Aorta (tissue), 5 donors: Measurements from ENCODE around the gene ABHD12. TPM values are rescaled to one million over a fixed set of nuclear protein-coding genes. Genes with fewer than 3 reads are reported as not detected.

ENCODE experiments used
- ATAC-seq: fragments of 200-7000 bp; cut with Tn5 transposase; one replicate; pipeline ENCODE4 v1.9.1; 2022; ENCODE audit warnings: moderate library complexity; ENCODE audit not compliant: low FRiP score
- DNase-seq, 2 donors: peaks; one replicate each; pipeline ENCODE4 v3.0.0-alpha.2; 2020
- H3K27ac ChIP-seq, 2 donors: one replicate each; pipeline ENCODE4 v1.5.1; 2013; ENCODE audit warnings: low read length in 2 of 2, mild to moderate bottlenecking in 2 of 2, moderate library complexity in 2 of 2, control low read depth in 1 of 2, inconsistent platforms in 1 of 2, low read depth in 1 of 2
- H3K27me3 ChIP-seq, 2 donors: one replicate each; pipeline ENCODE4 v1.6.1; 2013; ENCODE audit warnings: control low read depth in 1 of 2, low read length in 1 of 2, mild to moderate bottlenecking in 1 of 2, moderate library complexity in 1 of 2; ENCODE audit not compliant: insufficient read depth in 2 of 2, control insufficient read depth in 1 of 2
- H3K36me3 ChIP-seq, 2 donors: one replicate each; pipeline ENCODE4 v1.6.1; 2013; ENCODE audit warnings: control low read depth in 1 of 2, low read length in 1 of 2, mild to moderate bottlenecking in 1 of 2; ENCODE audit not compliant: insufficient read depth in 2 of 2, control insufficient read depth in 1 of 2
- H3K4me1 ChIP-seq, 2 donors: one replicate each; pipeline ENCODE4 v1.6.1; 2013; ENCODE audit warnings: low read length in 2 of 2, control low read depth in 1 of 2, mild to moderate bottlenecking in 1 of 2, moderate library complexity in 1 of 2; ENCODE audit not compliant: insufficient read depth in 2 of 2, control insufficient read depth in 1 of 2
- H3K4me3 ChIP-seq, 2 donors: one replicate each; pipeline ENCODE4 v1.5.1; 2013; ENCODE audit warnings: low read length in 2 of 2, control low read depth in 1 of 2, mild to moderate bottlenecking in 1 of 2
- H3K9me3 ChIP-seq: one replicate; pipeline ENCODE4 v1.6.1; 2013; ENCODE audit warnings: mild to moderate bottlenecking, low read length; ENCODE audit not compliant: control insufficient read depth
- WGBS, 2 donors: extraction: QIAGEN DNeasy Blood & Tissue Kit; methylation state at CpG; one replicate each; pipeline ENCODE4 v1.1.7; 2013; 5-methylcytosine and 5-hydroxymethylcytosine counted together
- intact Hi-C, 2 donors: fragments of 100-400 bp; cut with DNase I; formaldehyde crosslinking; loops; one replicate each; pipeline versions ENCODE4 v1.14.2 to v1.15.0; 2022
- polyA plus RNA-seq, 2 donors: library from polyadenylated mRNA; stranded (reverse); fragments of 200-250 nt; gene quantifications; one replicate each; pipeline ENCODE4 v1.2.3, GENCODE V29; 2013
- total RNA-seq, 2 donors: library from RNA; stranded (reverse); fragmentation: NEBNext Ultra II Directional; extraction: Animal tissue kit (Norgen Biotek cat#: 25700); gene quantifications; one replicate each; pipeline ENCODE4 v1.2.1, GENCODE V29; 2021
- donor health status: healthy with polysubstance abuse.
- donor health status: Bipolar disorder and iron deficiency.
- donor health status: DM: no; HTN: no; CAD: no.
- donor health status: DM: no; HTN: no; CAD: no.
- donor health status: DM: yes; HTN: yes; CAD: no.

Gene ABHD12
- total and polyA plus RNA-seq, 4 donors: 26.2 to 32.3 (median 29.1) TPM

DNA sequence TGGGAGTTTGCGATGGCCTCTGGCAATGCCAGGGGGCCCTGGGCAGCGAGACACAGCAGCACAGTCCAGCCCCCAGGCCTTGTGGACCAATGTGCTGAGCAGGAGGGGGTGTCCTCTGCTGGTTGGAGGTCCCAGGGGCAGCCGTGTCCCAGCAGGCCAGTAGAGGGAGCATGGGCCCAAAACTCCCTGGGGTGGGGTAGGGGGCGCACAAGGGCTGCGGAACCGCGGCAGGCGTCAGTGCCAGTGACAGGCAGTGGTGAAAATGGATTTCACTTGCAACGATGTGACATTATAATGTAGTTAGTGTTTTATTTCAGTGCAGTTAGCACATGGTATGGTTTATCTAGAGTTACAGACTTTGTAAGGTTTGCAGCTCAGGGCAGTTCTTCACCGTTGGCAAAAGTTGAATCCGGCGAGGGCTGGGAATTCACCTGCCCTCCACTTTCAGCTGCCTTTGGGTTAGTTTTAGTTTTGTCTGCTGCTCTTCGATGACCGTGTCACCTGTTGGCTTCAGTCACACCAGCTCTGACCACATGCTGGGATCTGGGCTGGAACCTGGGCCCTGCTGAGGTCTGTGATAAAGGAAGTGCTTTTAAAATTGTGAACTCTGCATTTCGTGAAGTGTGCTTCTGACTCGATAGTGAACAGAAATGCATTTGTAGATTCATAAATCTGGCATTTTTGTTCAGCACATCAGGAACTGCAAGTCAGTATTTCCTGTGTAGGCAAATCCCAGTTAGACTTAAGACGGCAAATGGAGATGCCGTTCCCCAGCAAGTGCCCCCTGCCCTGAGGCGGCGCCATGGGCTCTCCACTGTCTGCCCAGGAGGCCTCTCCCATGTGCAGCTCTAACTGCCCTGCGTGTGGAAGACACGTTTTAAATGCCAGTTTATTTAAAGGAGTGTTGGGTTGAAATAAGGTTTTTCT is 95.9 kb downstream of the ABHD12 start:
- peaks cover 0 to 6% of the 10 kb centered on the region in 2 donors for H3K36me3 ChIP-seq
- no peaks in the 10 kb centered on the region for H3K4me1 ChIP-seq
- no peak overlapping the region for H3K27ac ChIP-seq
- intact Hi-C loops: loop anchor here (5.0 to 10.0 kb wide), 4 partner anchors 37 to 300 kb away; partner anchors contain the start of genes APMAP (in 1 of the 2) and ENTPD6 (in 1 of the 2)
- H3K9me3 ChIP-seq: no peaks in the 10 kb centered on the region
- DNase-seq: no peak
- H3K4me3 ChIP-seq: no peak overlapping the region
- no peaks in the 10 kb centered on the region for H3K27me3 ChIP-seq
- 39 to 41% methylated on average over 22 of the region's 22 CpGs for WGBS, 2 donors
- ATAC-seq: no peak

DNA sequence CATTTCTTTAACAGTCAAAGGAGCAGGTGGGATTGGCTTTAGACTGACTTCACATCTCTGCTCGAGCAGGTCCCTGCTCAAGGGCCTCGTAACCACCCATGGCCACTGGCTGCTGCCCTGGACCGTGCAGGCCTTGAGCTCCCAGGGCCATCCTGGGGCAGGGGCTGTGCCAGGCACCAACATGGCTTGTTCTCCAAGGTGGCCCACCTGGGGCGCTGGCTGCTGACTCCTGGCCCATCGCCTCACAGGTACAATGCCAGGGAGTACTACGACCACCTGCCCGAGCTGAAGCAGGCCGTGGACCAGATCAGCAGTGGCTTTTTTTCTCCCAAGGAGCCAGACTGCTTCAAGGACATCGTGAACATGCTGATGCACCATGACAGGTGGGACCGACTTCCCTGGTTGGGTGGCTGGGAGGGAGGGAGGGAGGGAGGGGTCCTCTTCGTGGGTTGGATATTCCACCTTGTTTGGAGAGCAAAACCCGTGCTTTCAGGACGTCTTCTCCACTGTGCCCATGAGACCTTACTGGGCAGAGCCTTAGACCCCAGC is 96.7 kb downstream of the ABHD12 start:
- intact Hi-C loops: loop anchor here (10.0 kb wide), 2 partner anchors 99 to 299 kb away; partner anchors contain the start of genes APMAP (in 1 of the 2) and ENTPD6 (in 1 of the 2)
- H3K27ac ChIP-seq: no peak overlapping the region
- H3K36me3 ChIP-seq: peaks cover 0 to 6% of the 10 kb centered on the region in 2 donors
- no peak for DNase-seq
- no peak for ATAC-seq
- H3K27me3 ChIP-seq: no peaks in the 10 kb centered on the region
- no peaks in the 10 kb centered on the region for H3K4me1 ChIP-seq
- H3K9me3 ChIP-seq: no peaks in the 10 kb centered on the region
- no peak overlapping the region for H3K4me3 ChIP-seq
- 78 to 81% methylated on average over 13 of the region's 13 CpGs for WGBS, 2 donors

DNA sequence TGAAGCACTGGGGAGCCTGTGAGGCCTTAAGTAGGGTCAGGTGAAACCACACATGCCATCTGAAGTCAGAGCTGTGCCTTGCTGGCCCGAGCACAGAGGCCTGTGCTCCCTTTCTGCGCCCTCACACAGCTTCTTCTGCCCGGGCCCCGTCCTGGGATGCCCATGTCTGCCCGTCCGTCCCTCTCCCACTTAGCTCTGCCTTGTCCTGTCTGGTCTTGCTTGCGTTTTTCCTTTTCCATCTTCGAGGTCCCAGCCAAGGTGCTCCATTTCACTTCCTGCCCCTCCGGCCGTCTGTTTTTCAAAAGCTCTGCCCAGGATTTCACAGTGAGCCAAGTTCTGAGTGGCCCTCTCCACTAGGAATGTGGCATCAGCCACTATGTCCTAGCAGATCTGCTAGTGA is 97.1 kb downstream of the ABHD12 start:
- Histone ChIP-seq H3K36me3 (peaks cover 0 to 6% of the 10 kb centered on the region in 2 donors), H3K9me3 (no peaks in the 10 kb centered on the region), H3K4me3 (no peak overlapping the region), H3K4me1 (no peaks in the 10 kb centered on the region), H3K27ac (no peak overlapping the region), H3K27me3 (no peaks in the 10 kb centered on the region)
- WGBS, 2 donors: 47 to 54% methylated on average over 10 of the region's 10 CpGs
- ATAC-seq (no peak), DNase-seq (no peak)
- intact Hi-C loops: loop anchor here (10.0 kb wide), 2 partner anchors 99 to 299 kb away; partner anchors contain the start of genes APMAP (in 1 of the 2) and ENTPD6 (in 1 of the 2)

DNA sequence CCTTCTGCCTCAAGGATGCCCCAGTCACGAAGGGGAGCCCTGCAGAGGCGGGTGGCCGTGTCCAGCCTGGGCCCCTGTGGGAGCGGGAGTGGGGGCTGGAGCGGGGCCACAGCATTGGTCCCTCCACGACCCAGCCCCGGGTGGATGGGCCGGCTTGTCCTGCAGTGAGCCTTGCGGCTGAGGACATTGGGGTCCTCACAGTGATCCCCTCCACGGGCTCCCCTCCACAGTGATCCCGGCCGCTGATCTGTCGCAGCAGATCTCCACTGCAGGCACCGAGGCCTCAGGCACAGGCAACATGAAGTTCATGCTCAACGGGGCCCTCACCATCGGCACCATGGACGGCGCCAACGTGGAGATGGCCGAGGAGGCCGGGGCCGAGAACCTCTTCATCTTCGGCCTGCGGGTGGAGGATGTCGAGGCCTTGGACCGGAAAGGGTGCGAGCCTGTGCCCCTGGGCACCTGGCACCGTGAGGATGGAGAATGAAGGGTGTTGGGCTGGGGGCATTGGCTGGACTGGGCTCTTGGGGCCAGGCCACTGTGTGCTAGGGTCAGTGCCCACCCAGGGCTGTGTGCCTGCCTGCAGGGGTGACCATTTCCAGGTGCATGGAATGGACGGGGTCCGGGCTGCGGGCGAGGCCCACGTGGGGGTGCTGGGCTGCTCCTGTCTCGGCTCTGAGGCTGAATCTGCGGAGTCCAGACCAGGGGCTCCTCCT is 98.3 kb downstream of the ABHD12 start:
- Histone ChIP-seq H3K27me3 (no peaks in the 10 kb centered on the region), H3K36me3 (peaks cover 0 to 8% of the 10 kb centered on the region in 2 donors), H3K27ac (no peak overlapping the region), H3K4me3 (no peak overlapping the region), H3K4me1 (no peaks in the 10 kb centered on the region), H3K9me3 (no peaks in the 10 kb centered on the region)
- ATAC-seq (no peak), DNase-seq (no peak)
- intact Hi-C loops: loop anchor here (10.0 kb wide), 2 partner anchors 98 to 298 kb away; partner anchors contain the start of genes APMAP (in 1 of the 2) and ENTPD6 (in 1 of the 2)
- 86 to 89% methylated on average over 35 of the region's 35 CpGs for WGBS, 2 donors

DNA sequence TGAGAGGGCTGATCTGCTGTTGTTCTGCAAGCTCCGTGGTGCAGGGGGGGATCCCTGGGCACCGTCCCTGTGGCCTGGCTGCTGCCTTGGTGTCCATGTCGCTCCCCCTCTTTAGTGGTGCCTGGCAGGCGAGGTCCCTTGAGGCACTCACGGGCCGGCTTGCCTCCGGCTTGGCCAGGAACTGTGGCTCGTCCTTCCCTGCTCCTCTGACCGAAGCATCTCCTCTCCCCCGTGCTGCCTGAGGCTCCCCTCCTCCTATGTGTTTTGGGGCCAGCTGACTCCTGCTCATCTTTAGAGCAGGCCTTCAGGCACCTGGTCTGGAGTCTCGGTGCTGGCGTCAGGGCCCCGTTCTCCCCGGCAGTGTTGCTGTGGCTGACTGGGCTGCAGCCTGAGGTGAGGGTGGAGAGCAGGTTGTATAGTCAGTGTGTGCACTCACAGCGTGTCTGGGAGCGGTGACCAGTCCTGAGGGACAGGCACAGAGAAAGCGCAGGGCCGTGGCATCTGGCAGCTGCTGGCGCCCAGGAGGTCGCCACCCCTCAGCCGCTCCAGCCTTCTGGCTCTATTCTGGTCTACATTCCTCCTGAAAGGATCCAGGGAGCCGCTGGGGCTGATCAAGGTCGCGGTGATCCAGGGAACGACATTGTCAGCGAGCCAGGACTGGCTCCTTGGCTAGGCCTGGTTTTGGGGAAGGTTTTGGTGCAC is 99.1 kb downstream of the ABHD12 start:
- no peaks in the 10 kb centered on the region for H3K9me3 ChIP-seq
- no peaks in the 10 kb centered on the region for H3K27me3 ChIP-seq
- intact Hi-C loops: loop anchor here (10.0 kb wide), 2 partner anchors 97 to 297 kb away; partner anchors contain the start of genes APMAP (in 1 of the 2) and ENTPD6 (in 1 of the 2)
- DNase-seq (no peak), ATAC-seq (no peak)
- WGBS, 2 donors: 85 to 86% methylated on average over 26 of the region's 26 CpGs
- no peaks in the 10 kb centered on the region for H3K4me1 ChIP-seq
- H3K27ac ChIP-seq: no peak overlapping the region
- peaks cover 0 to 8% of the 10 kb centered on the region in 2 donors for H3K36me3 ChIP-seq
- no peak overlapping the region for H3K4me3 ChIP-seq

DNA sequence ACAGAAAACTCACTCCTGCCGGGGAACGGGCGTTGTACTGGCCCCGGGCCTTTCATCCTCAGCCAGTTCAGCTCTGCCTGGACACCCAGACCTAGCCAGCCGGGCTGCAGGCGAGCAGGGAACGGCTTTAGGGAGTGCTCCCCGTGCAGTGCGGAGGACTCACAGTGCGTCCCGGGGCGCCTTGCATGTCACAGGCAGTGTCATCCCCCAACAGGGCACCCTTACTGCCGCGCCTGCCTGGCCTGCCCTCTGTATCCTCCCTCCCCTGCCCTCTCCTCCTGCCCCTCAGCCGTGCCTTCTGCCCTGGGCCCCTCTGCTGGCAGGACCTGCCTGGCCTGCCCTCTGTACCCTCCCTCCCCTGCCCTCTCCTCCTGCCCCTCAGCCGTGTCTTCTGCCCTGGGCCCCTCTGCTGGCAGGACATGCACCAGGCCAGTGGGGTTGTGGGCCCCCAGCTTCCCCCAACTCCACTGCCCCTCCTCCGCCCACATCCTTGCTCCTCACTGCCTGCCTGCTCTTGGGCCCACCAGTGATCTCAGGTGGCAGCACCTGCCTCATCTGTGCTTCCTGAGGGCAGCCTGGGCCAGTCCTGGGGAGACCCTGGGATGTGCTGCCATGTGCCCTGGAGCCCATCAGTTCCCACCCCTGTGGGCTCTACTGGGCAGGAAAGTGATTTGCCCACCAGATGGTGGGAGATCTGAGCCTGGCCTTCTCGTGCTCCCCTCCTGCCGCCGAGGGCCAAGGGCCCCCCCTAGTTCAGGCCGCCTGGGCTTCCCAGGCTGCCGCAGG is 99.8 kb downstream of the ABHD12 start:
- H3K36me3 ChIP-seq: peaks cover 0 to 10% of the 10 kb centered on the region in 2 donors

DNA sequence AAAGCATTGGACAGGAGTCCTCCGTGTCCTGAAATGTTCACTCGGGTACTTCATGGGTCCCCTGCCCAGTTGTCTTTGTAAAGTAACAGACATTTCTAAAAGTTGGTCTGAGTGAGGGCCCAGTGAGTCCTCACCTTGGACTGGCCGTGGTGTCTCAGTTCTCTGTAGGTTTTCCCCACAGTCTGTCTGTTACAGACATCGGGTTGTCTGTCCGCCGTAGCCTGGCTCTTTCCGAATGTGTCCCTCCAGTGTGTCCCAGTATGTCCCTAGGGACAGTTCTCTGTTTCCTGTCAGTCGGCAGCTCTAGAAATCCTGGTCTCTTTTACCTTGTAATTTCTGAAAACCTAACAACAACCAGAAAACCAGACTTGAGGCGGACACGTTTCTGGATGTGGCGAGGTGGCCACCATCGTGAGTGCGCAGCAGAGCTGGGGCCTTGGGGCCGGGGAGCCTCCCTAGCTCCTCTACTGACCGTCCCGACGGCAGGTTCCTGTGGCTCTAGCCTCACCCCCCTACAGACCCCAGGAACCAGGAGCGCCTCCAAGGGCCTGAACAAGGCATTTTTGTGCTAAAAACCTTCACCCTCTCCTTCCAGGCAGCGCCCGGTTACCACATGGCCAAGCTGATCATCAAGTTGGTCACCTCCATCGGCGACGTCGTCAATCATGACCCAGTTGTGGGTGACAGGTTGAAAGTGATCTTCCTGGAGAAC is 100.6 kb downstream of the ABHD12 start:
- intact Hi-C loops: loop anchor here (10.0 kb wide), 2 partner anchors 95 to 295 kb away; partner anchors contain the start of genes APMAP (in 1 of the 2) and ENTPD6 (in 1 of the 2)
- no peaks in the 10 kb centered on the region for H3K4me1 ChIP-seq
- ATAC-seq: no peak
- no peaks in the 10 kb centered on the region for H3K27me3 ChIP-seq
- no peak overlapping the region for H3K27ac ChIP-seq
- H3K36me3 ChIP-seq: peaks cover 0 to 17% of the 10 kb centered on the region in 2 donors
- no peaks in the 10 kb centered on the region for H3K9me3 ChIP-seq
- peak; percentile 31 to 66 for DNase-seq
- 83 to 85% methylated on average over 24 of the region's 24 CpGs for WGBS, 2 donors
- no peak overlapping the region for H3K4me3 ChIP-seq

More for the DNA sequence above, 99.8 kb downstream of the ABHD12 start:
- no peaks in the 10 kb centered on the region for H3K27me3 ChIP-seq
- no peaks in the 10 kb centered on the region for H3K9me3 ChIP-seq
- no peak for ATAC-seq
- 86 to 89% methylated on average over 22 of the region's 22 CpGs for WGBS, 2 donors
- DNase-seq: peak in 1 of 2 donors; percentile 68
- no peaks in the 10 kb centered on the region for H3K4me1 ChIP-seq
- no peak overlapping the region for H3K4me3 ChIP-seq
- H3K27ac ChIP-seq: no peak overlapping the region
- intact Hi-C loops: loop anchor here (10.0 kb wide), 2 partner anchors 96 to 296 kb away; partner anchors contain the start of genes APMAP (in 1 of the 2) and ENTPD6 (in 1 of the 2)
